ENCODE measurements around the gene E2F4.

DNA sequence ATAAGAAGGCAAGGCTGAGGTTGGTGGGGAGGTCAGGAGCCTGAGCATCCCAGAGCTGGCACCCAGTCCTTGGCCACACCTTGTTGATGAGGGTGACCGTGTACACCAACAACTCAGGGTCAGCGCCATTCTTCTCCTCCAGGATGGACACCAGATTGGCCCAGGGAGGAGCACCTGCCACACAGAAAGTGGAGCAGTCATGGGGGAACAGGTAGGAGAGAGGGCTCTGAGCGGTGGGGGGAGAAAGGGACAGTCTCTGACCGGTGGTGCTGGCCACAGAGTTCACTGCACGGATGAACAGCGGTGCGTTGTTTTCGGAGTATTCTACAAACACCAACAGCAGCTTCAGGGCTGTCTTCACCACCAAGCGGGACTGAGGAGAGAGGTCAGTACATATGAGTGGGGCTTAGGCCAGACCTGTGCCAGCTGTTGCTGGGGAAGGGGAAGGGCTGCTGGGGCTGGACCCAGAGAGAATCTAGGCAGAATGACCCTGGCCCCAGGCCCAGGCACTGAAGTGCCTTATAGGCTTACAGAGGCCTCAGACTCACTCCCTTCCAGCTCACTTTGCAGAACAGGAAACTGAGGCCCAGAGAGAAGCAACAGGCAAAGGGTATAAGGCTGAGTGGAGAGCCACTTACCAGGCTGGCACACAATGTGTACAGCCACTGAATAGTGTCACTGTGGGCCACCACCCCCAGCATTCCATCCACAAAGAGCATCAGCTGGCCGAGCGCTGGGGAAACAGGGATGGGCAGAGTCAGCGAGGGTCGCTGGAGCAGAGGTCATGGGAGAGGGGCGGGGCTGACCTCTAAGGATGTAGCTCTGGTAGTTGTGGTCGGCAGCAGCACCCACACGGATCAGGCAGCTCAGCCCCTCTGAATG lies 45.7 kb downstream of the E2F4 start:
- TF ChIP-seq POLR2A (IDR thresholded peaks at IDR 0.05; ENCODE audit: extremely low read depth, insufficient read length) = no peak
- TF ChIP-seq, protein P1, sequence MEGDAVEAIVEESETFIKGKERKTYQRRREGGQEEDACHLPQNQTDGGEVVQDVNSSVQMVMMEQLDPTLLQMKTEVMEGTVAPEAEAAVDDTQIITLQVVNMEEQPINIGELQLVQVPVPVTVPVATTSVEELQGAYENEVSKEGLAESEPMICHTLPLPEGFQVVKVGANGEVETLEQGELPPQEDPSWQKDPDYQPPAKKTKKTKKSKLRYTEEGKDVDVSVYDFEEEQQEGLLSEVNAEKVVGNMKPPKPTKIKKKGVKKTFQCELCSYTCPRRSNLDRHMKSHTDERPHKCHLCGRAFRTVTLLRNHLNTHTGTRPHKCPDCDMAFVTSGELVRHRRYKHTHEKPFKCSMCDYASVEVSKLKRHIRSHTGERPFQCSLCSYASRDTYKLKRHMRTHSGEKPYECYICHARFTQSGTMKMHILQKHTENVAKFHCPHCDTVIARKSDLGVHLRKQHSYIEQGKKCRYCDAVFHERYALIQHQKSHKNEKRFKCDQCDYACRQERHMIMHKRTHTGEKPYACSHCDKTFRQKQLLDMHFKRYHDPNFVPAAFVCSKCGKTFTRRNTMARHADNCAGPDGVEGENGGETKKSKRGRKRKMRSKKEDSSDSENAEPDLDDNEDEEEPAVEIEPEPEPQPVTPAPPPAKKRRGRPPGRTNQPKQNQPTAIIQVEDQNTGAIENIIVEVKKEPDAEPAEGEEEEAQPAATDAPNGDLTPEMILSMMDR (IDR thresholded peaks at IDR 0.05; ENCODE audit: low read depth, low read length) = no peak

Measured in NB4 (cell line).